ENCODE data around the gene DNAH12. TPM values are rescaled to one million over a fixed set of nuclear protein-coding genes. Genes with fewer than 3 reads are reported as not detected.

Gene DNAH12
- total and polyA plus RNA-seq, 9 of the 15 experiments (the other 6 are each of a cell fraction or from before 2014, with no cell fraction given) = 0.01 to 0.04 (median 0.01) TPM; not detected in 5

DNA sequence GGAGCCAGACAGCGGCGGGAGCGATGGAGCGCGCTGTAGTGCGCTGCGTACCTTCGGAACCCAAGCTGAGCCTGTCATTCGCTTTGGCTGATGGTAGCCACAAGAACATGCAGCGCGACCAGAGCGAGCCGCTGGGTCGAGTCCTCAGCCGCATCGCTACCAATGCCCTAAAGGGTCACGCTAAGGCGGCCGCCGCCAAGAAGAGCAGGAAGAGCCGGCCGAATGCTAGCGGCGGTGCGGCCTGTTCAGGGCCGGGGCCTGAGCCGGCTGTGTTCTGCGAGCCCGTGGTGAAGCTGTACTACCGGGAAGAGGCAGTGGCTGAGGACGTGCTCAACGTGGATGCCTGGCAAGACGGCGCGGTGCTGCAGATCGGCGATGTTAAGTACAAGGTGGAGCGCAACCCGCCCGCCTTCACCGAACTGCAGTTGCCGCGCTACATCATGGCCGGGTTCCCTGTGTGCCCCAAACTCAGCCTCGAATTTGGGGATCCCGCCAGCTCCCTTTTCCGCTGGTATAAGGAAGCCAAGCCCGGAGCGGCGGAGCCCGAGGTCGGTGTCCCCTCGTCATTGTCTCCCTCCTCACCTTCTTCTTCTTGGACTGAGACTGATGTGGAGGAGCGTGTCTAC is 12.4 kb upstream of the DNAH12 start (continued):
- TF ChIP-seq KAT7 (CRISPR knock-in tag; IDR thresholded peaks at IDR 0.05; ENCODE audit: borderline replicate concordance) (peak; percentile 70; the same call in 1 of the 2 replicates), SMC3 (conservative IDR thresholded peaks at IDR 0.05; ENCODE audit: insufficient read depth, low read depth, low read length) (no peak), ZNF668 (CRISPR knock-in tag; IDR thresholded peaks at IDR 0.05) (no peak), FIP1L1 (IDR thresholded peaks at IDR 0.05; ENCODE audit: low read depth, low read length, poor library complexity, severe bottlenecking) (peak; percentile 6), SAP30 (IDR thresholded peaks at IDR 0.05; ENCODE audit: borderline replicate concordance, insufficient read depth, low read depth, low read length, poor library complexity, severe bottlenecking) (peak; percentile 57), RBBP5 (IDR thresholded peaks at IDR 0.05; ENCODE audit: borderline replicate concordance, insufficient read depth, low read length, poor library complexity, severe bottlenecking) (peak; percentile 49), POLR2G (IDR thresholded peaks at IDR 0.05; ENCODE audit: low read depth, low read length) (peak; percentile 64), POLR2B (IDR thresholded peaks at IDR 0.05; ENCODE audit: low read depth, partially characterized antibody) (peak; percentile 7), ZFX (CRISPR knock-in tag; IDR thresholded peaks at IDR 0.05) (peak; percentile 88), POLR2A (conservative IDR thresholded peaks at IDR 0.05) (peak; percentile 1), ZNF143 (CRISPR knock-in tag; IDR thresholded peaks at IDR 0.05) (peak; percentile 8; the same call in 1 of the 2 replicates), TAF1 (IDR thresholded peaks at IDR 0.05; ENCODE audit: control insufficient read depth, extremely low read depth, insufficient read depth, low read length, severe bottlenecking) (no peak), ATF7 (IDR thresholded peaks at IDR 0.05) (no peak), POLR2AphosphoS2 (IDR thresholded peaks at IDR 0.05; ENCODE audit: low read length) (no peak), KLF13 (tag; IDR thresholded peaks at IDR 0.05; ENCODE audit: borderline replicate concordance, low read depth) (no peak), CHD1 (IDR thresholded peaks at IDR 0.05; ENCODE audit: low read length) (peak; percentile 41)
- TF ChIP-seq, protein P1, sequence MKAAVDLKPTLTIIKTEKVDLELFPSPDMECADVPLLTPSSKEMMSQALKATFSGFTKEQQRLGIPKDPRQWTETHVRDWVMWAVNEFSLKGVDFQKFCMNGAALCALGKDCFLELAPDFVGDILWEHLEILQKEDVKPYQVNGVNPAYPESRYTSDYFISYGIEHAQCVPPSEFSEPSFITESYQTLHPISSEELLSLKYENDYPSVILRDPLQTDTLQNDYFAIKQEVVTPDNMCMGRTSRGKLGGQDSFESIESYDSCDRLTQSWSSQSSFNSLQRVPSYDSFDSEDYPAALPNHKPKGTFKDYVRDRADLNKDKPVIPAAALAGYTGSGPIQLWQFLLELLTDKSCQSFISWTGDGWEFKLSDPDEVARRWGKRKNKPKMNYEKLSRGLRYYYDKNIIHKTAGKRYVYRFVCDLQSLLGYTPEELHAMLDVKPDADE (conservative IDR thresholded peaks at IDR 0.05; ENCODE audit: control insufficient read depth, low read depth, low read length) = 0 out of 2 replicates have a peak, but pooled peaks have one; percentile 3
- TF ChIP-seq, protein P2, sequence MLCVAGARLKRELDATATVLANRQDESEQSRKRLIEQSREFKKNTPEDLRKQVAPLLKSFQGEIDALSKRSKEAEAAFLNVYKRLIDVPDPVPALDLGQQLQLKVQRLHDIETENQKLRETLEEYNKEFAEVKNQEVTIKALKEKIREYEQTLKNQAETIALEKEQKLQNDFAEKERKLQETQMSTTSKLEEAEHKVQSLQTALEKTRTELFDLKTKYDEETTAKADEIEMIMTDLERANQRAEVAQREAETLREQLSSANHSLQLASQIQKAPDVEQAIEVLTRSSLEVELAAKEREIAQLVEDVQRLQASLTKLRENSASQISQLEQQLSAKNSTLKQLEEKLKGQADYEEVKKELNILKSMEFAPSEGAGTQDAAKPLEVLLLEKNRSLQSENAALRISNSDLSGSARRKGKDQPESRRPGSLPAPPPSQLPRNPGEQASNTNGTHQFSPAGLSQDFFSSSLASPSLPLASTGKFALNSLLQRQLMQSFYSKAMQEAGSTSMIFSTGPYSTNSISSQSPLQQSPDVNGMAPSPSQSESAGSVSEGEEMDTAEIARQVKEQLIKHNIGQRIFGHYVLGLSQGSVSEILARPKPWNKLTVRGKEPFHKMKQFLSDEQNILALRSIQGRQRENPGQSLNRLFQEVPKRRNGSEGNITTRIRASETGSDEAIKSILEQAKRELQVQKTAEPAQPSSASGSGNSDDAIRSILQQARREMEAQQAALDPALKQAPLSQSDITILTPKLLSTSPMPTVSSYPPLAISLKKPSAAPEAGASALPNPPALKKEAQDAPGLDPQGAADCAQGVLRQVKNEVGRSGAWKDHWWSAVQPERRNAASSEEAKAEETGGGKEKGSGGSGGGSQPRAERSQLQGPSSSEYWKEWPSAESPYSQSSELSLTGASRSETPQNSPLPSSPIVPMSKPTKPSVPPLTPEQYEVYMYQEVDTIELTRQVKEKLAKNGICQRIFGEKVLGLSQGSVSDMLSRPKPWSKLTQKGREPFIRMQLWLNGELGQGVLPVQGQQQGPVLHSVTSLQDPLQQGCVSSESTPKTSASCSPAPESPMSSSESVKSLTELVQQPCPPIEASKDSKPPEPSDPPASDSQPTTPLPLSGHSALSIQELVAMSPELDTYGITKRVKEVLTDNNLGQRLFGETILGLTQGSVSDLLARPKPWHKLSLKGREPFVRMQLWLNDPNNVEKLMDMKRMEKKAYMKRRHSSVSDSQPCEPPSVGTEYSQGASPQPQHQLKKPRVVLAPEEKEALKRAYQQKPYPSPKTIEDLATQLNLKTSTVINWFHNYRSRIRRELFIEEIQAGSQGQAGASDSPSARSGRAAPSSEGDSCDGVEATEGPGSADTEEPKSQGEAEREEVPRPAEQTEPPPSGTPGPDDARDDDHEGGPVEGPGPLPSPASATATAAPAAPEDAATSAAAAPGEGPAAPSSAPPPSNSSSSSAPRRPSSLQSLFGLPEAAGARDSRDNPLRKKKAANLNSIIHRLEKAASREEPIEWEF (CRISPR knock-in tag; IDR thresholded peaks at IDR 0.05) = no peak
- TF ChIP-seq, protein P3, sequence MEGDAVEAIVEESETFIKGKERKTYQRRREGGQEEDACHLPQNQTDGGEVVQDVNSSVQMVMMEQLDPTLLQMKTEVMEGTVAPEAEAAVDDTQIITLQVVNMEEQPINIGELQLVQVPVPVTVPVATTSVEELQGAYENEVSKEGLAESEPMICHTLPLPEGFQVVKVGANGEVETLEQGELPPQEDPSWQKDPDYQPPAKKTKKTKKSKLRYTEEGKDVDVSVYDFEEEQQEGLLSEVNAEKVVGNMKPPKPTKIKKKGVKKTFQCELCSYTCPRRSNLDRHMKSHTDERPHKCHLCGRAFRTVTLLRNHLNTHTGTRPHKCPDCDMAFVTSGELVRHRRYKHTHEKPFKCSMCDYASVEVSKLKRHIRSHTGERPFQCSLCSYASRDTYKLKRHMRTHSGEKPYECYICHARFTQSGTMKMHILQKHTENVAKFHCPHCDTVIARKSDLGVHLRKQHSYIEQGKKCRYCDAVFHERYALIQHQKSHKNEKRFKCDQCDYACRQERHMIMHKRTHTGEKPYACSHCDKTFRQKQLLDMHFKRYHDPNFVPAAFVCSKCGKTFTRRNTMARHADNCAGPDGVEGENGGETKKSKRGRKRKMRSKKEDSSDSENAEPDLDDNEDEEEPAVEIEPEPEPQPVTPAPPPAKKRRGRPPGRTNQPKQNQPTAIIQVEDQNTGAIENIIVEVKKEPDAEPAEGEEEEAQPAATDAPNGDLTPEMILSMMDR (IDR thresholded peaks at IDR 0.05 in 2 of 3, conservative IDR thresholded peaks at IDR 0.05 in 1 of 3; ENCODE audit: insufficient read depth in 2 of 3, low read depth in 1 of 3, low read length in 3 of 3) = no peak
